Mesodermal cell (in vitro differentiated cells): ENCODE measurements around the gene PKNOX2.

Experiments used
- H3K27ac ChIP-seq: 2 replicates; pipeline ENCODE4 v1.7.0; 2013; ENCODE audit warnings: mild to moderate bottlenecking, low read depth, low read length, moderate library complexity; ENCODE audit not compliant: severe bottlenecking
- H3K36me3 ChIP-seq: 2 replicates; pipeline ENCODE4 v1.7.1; 2013; ENCODE audit warnings: mild to moderate bottlenecking, low read length, moderate library complexity; ENCODE audit not compliant: control insufficient read depth, insufficient read depth
- H3K4me1 ChIP-seq: one replicate; pipeline ENCODE4 v1.7.1; 2013; ENCODE audit warnings: mild to moderate bottlenecking, low read length; ENCODE audit not compliant: insufficient read depth, control insufficient read depth, poor library complexity, severe bottlenecking
- H3K4me3 ChIP-seq: 2 replicates; pipeline ENCODE4 v1.7.0; 2013; ENCODE audit warnings: low read length, control low read depth, mild to moderate bottlenecking; ENCODE audit not compliant: insufficient read depth, poor library complexity, severe bottlenecking; ENCODE audit errors: extremely low read depth
- H3K9me3 ChIP-seq: 2 replicates; pipeline ENCODE4 v1.7.1; 2013; ENCODE audit warnings: mild to moderate bottlenecking, low read length, moderate library complexity; ENCODE audit not compliant: control insufficient read depth
- WGBS, 2 experiments: methylation state at CpG; one replicate each; pipeline ENCODE4 v1.1.5; 2013; ENCODE audit warnings: missing lambda C conversion rate in 2 of 2; ENCODE audit not compliant: insufficient coverage in 2 of 2; 5-methylcytosine and 5-hydroxymethylcytosine counted together

Gene PKNOX2

DNA sequence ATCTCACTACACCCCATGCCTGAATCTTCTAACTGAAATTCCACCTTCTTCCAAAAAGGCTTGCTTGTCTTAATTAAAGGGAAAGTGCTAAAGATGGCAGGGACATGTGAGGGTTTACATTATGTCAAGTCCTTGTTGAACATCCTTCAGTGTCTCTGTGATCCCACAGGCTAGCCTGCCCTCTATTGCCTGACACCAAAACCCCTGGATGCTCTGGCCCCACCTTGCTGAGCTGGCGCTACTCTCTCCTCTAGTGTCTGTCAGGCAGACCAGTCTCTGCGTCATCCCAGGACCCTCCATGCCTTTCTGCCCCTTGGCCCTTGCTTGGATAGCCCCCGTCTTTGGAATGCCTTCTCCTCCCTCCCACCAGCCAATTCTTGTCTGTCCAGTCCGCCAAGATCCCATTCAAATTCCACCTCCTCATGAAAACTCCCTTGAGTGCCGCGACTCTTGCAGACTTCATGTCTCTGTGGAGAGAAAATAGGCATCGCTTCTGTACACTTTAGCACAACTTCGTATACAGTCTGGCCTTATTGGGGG, 69.3 kb downstream of the PKNOX2 start:
- no peak overlapping the region for H3K27ac ChIP-seq
- H3K9me3 ChIP-seq: no peaks in the 10 kb centered on the region
- H3K36me3 ChIP-seq: peaks cover 7% of the 10 kb centered on the region
- 78 to 80% methylated on average over 5 to 6 of the region's 8 CpGs for WGBS, 2 experiments
- H3K4me3 ChIP-seq: no peak overlapping the region
- no peaks in the 10 kb centered on the region for H3K4me1 ChIP-seq

DNA sequence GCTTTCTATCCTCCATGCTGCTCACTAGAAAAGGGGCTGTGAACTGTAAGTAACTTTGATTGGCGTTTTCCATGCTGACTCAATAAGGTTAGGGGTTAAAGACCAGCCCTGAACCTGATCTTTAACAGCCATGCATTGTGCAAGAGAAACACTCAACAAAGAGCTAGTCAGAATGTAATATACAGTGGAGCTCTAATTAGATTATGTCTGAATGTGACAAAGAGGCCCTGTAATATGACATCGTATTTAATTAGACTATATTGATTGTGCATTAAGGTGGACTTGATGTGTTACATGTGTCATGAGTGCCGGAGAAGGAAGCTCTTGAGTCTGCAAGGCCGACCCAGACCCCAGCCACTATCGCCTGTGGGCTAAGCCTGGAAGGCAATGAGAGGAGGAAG, 70.5 kb downstream of the PKNOX2 start:
- peaks cover 11% of the 10 kb centered on the region for H3K36me3 ChIP-seq
- no peak overlapping the region for H3K27ac ChIP-seq
- no peaks in the 10 kb centered on the region for H3K4me1 ChIP-seq
- no peak overlapping the region for H3K4me3 ChIP-seq
- H3K9me3 ChIP-seq: no peaks in the 10 kb centered on the region
- 93 to 99% methylated on average over 4 to 5 of the region's 5 CpGs for WGBS, 2 experiments

DNA sequence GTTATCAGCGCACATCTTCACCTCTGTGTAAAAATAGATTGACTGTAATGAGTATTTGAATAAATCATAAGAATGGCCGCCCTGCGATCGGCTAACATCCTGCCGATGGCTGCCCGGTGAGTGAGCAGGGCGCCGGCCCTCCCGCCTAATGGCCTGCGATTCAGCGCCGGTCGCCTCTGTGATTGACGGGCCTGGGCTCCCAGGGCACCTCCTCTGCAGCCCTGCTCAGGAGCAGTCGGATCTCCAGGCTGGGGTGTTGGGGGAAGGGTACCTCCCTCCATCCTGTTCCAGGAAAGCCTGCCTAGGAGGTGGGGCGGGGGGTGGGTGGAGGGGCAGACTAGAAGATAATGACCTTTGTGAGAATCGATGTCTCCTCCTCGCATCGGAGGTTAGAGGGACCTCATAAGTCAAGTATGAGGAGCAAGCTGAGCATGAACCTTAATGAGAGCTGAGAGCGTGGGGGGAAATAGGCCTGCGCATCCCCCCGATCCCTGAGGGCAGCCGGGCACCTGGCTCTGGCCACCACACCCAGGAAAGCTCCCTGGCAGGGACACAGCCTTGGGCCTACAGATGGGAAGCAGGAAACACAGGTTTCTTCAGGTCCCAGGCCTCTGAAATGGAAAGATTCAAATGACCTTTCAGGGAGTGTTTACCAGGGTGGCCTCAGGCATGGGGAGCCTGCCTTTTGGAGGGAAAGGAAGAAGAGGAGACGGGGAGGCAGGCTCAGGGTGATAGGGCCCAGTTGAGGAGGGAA, 71.7 kb downstream of the PKNOX2 start:
- Histone ChIP-seq H3K4me1 (no peaks in the 10 kb centered on the region), H3K9me3 (no peaks in the 10 kb centered on the region), H3K36me3 (peaks cover 11% of the 10 kb centered on the region), H3K27ac (no peak overlapping the region), H3K4me3 (no peak overlapping the region)
- WGBS, 2 experiments: 90 to 95% methylated on average over 8 to 21 of the region's 24 CpGs

DNA sequence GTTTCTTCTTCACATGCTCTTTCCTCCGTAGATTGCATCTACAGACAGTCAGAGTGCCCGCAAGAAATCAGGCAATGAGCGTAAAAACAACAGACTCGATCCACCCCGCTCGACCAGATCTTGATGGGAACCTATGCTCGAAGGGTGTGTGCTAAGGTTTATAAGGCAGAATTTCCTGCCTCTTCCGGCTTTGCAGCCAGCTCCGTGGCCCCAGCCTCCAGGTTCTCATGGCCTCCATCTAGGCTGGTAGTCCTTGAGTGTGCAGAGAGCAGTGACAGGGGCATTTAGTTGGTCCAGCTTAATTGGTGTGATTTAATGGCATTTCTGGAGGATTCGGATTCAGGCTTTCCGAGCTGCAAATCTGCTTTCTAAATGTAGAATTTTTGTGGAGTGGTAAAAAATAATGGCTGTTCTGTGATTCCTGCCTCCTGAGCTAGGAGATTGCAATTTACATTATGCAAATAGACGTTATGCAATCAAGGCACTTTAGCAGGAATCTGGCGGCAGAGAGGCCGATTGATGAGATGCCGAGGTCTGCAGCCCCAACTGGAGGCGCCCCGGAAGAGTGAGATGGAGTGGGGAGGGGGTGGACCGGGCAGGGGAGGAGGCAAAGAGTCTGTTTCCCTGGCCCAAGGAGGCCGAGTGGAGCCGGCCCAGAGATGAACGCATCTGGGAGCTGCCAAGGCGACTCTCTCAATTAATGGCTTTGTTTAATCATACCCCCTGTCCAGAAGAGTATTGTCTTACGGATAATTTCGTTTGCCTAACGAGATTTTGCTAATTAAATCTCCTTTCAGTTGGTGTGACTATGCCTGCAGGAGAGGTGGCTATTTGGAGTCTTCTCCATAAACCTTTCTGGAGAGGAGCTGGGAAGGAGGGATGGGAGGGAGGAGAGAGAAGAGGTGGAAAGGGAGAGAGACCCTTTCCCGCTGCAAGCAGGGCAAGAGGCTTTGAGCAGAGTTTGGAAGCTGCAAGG, 75.3 kb downstream of the PKNOX2 start:
- Histone ChIP-seq H3K4me3 (no peak overlapping the region), H3K36me3 (peaks cover 11% of the 10 kb centered on the region), H3K9me3 (no peaks in the 10 kb centered on the region), H3K4me1 (no peaks in the 10 kb centered on the region), H3K27ac (no peak overlapping the region)
- 65% methylated on average over 21 to 26 of the region's 26 CpGs for WGBS, 2 experiments

DNA sequence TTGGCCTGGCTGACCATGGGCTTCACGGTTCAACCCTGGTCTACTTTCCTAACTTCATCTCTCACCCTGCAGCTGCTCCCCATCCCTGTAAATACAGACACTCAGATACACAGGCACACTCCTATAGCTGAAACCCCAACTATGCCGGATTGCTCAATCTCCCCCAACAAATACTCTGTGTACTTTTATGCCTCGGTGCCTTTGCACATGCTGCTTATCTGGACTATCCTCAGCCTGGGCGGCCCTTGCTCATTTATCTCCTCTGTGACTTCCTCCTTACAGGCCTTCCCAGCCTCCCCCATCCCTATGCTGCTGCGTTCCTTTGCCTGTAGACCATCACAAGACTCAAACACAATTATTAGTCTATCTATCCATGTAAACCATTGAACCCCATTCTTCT, 76.6 kb downstream of the PKNOX2 start:
- Histone ChIP-seq H3K4me3 (no peak overlapping the region), H3K4me1 (no peaks in the 10 kb centered on the region), H3K36me3 (peaks cover 11% of the 10 kb centered on the region), H3K27ac (no peak overlapping the region), H3K9me3 (no peaks in the 10 kb centered on the region)
- WGBS, 2 experiments: 88 to 99% methylated on average over 3 to 5 of the region's 5 CpGs

DNA sequence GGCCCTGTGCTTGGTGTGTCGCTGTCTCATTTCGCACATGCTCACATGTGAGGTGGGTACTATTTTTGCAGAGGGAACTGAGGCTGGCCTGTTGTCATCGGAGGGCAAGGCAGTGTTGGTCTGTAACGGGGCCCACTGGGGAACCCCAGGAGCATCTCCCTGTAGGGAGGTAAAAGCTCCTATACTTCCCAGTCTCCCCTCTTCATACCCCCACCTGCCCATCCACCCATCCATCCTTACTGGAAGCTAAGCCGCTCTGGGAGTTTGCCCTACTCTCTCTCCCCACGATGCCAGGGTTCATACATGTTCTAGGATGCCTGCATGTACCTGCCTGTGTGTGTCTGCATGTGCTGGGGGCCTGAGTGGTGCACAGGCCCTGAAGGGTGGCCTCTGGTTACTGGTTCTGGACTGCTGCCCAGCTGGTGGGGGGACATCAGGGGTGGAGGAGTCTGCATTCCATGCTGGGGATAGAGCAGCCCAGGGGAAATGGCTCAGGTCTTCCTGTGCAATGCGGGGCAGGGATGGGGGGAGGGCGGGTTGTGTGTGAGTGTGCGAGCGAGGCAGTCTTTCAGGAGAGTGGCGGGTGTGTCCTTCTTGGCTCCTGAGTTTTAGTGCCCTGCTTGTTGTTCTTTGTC, 77.7 kb downstream of the PKNOX2 start:
- H3K4me3 ChIP-seq: no peak overlapping the region
- no peak overlapping the region for H3K27ac ChIP-seq
- H3K4me1 ChIP-seq: no peaks in the 10 kb centered on the region
- no peaks in the 10 kb centered on the region for H3K9me3 ChIP-seq
- 93 to 95% methylated on average over 9 to 11 of the region's 11 CpGs for WGBS, 2 experiments
- H3K36me3 ChIP-seq: peaks cover 4% of the 10 kb centered on the region

DNA sequence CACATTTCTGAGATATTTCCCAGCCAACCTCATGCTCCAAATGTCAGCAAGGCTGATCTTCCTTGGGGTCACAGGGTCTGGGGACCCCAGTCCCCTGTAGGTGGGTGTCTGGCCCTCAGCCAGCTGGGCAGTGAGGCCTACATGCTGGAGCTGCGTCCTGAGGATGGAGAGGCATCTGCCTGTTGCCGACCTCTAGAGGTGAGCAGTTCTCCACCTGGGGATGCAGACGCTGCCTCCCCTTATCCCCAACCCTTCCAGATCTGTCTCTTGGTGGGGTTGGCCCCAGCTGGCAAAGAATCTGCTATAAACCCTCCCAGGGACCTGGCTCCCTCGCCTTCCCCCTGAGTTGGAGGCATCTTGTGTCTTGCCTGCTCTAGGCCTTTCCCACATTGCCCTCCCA, 79.6 kb downstream of the PKNOX2 start:
- H3K36me3 ChIP-seq: peaks cover 4% of the 10 kb centered on the region

DNA sequence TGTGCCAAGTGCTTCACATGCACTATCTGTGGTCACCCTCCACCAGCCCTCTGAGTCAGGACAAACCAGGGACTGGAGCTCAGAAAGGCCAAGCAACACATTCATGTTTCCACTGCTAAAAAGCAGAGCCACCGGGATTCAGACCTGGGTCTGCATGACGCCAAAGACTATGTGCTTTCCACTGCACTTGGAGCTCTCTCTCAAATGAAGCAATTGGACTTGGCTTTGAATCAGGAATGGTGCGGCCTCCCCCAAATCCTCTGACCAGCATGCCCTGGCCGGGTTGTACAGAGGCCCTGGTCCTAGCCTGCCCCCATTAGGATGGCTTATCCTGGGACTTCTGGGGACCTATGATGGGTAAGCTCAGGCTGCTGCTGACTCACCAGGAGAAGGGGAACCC, 80.7 kb downstream of the PKNOX2 start:
- Histone ChIP-seq H3K4me3 (no peak overlapping the region), H3K4me1 (no peaks in the 10 kb centered on the region), H3K9me3 (no peaks in the 10 kb centered on the region), H3K27ac (no peak overlapping the region), H3K36me3 (no peaks in the 10 kb centered on the region)
- 83 to 92% methylated on average over 3 to 4 of the region's 4 CpGs for whole genome bisulfite sequencing, 2 experiments

More for the DNA sequence above, 79.6 kb downstream of the PKNOX2 start:
- 88% methylated on average over 4 of the region's 4 CpGs; no CpG with 5 or more reads in 1 of the 2 experiments for WGBS, 2 experiments
- Histone ChIP-seq H3K4me1 (no peaks in the 10 kb centered on the region), H3K27ac (no peak overlapping the region), H3K4me3 (no peak overlapping the region), H3K9me3 (no peaks in the 10 kb centered on the region)

DNA sequence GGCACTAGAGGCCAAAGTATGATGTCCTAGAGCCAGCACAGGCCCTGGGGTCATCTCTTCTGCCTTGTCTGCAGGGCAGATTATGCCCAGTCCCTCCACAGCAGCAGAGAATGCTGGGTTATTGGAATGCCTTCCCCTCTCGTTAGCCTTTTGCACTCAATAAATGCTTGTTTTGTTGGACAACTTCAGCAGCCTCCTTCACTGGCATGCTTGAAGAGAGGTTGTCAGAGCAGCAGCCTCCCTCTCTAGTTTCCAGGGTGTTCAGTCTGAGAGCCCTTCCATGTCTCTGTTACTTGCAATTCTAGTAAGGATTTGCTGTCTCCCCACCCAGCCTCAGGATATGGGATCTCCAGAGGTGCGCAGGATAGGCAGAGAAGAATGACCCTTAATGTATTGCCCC, 82.9 kb downstream of the PKNOX2 start:
- no peaks in the 10 kb centered on the region for H3K9me3 ChIP-seq
- H3K36me3 ChIP-seq: no peaks in the 10 kb centered on the region
- H3K4me1 ChIP-seq: no peaks in the 10 kb centered on the region
- H3K4me3 ChIP-seq: no peak overlapping the region
- H3K27ac ChIP-seq: no peak overlapping the region
- WGBS, 2 experiments: 83 to 93% methylated on average over 2 of the region's 2 CpGs
